NCI-H226 (cell line): Measurements from ENCODE around the gene FKBP2.

Experiments
- DNase-seq: peaks from one replicate; pipeline ENCODE4 v3.0.0-alpha.2; 2015

FKBP2 gene

GRCh38 chr11:64240435-64241240 lies at the start of gene FKBP2:
TSS of gene FKBP2 (plus strand) at chr11:64241095. CDS start at chr11:64242388, 1,293 bp downstream.
- DNase-seq: peak; percentile 94

- no peak for DNase-seq
Observed at GRCh38 chr11:64192434-64192833, 48.5 kb upstream of the FKBP2 start.

- no peak for DNase-seq
Observed at GRCh38 chr11:64196626-64197025, 44.3 kb upstream of the FKBP2 start.

- no peak for DNase-seq
Observed at GRCh38 chr11:64198511-64198910, 42.4 kb upstream of the FKBP2 start.

GRCh38 chr11:64201543-64201942 lies 39.4 kb upstream of the FKBP2 start:
- DNase-seq: no peak

- DNase-seq: no peak
Observed at GRCh38 chr11:64202992-64203391, 37.9 kb upstream of the FKBP2 start.

- no peak for DNase-seq
Observed at GRCh38 chr11:64203421-64204079, 37.3 kb upstream of the FKBP2 start.

GRCh38 chr11:64204080-64204440 lies 36.8 kb upstream of the FKBP2 start:
- DNase-seq: no peak

GRCh38 chr11:64204464-64204989 lies 36.4 kb upstream of the FKBP2 start:
- peak; percentile 87 for DNase-seq

- no peak for DNase-seq
Observed at GRCh38 chr11:64206457-64207255, 34.2 kb upstream of the FKBP2 start, which contains the start of gene FERMT3. TSS of gene FERMT3 (plus strand) at chr11:64206721. CDS start at chr11:64207365, 644 bp downstream.

- no peak for DNase-seq
Observed at GRCh38 chr11:64207256-64208085, 33.4 kb upstream of the FKBP2 start.

GRCh38 chr11:64208086-64208795 lies 32.7 kb upstream of the FKBP2 start:
- no peak for DNase-seq

- DNase-seq: no peak
Observed at GRCh38 chr11:64208796-64209562, 31.9 kb upstream of the FKBP2 start.

- DNase-seq: no peak
Observed at GRCh38 chr11:64209563-64209843, 31.4 kb upstream of the FKBP2 start.

- no peak for DNase-seq
Observed at GRCh38 chr11:64210301-64211020, 30.4 kb upstream of the FKBP2 start.

GRCh38 chr11:64211181-64211872 lies 29.6 kb upstream of the FKBP2 start:
- DNase-seq: no peak

GRCh38 chr11:64216879-64217278 lies 24.0 kb upstream of the FKBP2 start:
- DNase-seq: no peak

GRCh38 chr11:64218628-64219353 lies 22.1 kb upstream of the FKBP2 start:
- DNase-seq: no peak

- no peak for DNase-seq
Observed at GRCh38 chr11:64219354-64219684, 21.6 kb upstream of the FKBP2 start.
